ENCODE results near the gene TAL2. TPM values are rescaled to one million over a fixed set of nuclear protein-coding genes. Genes with fewer than 3 reads are reported as not detected.

Gene TAL2
- total and polyA plus RNA-seq, 7 donors: 0.57 to 7.7 (median 0.88) TPM; not detected in 1

Other genes with a start within 250 kb of the TAL2 start
- 10 to 100 TPM; 17.0 to 28.6 (median 21.7) TPM for gene FSD1L, start 214.4 kb upstream of the TAL2 start, total RNA-seq
- 10 to 100 TPM in 1 of 3 donors, 1 to 10 TPM in 2; 5.0 to 15.7 (median 7.0) TPM for gene FSD1L, start 214.4 kb upstream of the TAL2 start, polyA plus RNA-seq
- 1 to 10 TPM; 4.1 to 9.8 (median 6.1) TPM for gene FKTN, start 104.3 kb upstream of the TAL2 start, total RNA-seq
- gene FKTN, start 104.3 kb upstream of the TAL2 start, polyA plus RNA-seq: 1 to 10 TPM; 1.7 to 4.8 (median 2.0) TPM
- 100 to 1,000 TPM in 1 of 4 donors, 10 to 100 TPM in 3; 61.5 to 129 (median 87.1) TPM for gene TMEM38B, start 32.1 kb downstream of the TAL2 start, total RNA-seq
- 10 to 100 TPM; 33.9 to 69.8 (median 57.3) TPM for gene TMEM38B, start 32.1 kb downstream of the TAL2 start, polyA plus RNA-seq